ENCODE data around the gene ADAM19.
"Not testable (repeated sequence)": the region's sequence is repeated elsewhere in the genome, so short reads cannot be mapped to it uniquely, and the experiment has no call there.

The ADAM19 gene

GRCh38 chr5:157491471-157491995 lies 84.0 kb downstream of the ADAM19 start:
- DNase-seq (ENCODE audit: low read depth in 2 of 3, low spot score in 2 of 3) = no peak

GRCh38 chr5:157487358-157487757 lies 88.2 kb downstream of the ADAM19 start:
- DNase-seq (ENCODE audit: low read depth in 2 of 3, low spot score in 2 of 3) = no peak

- no peak for DNase-seq (ENCODE audit: low read depth in 2 of 3, low spot score in 2 of 3)
These were observed 88.7 kb downstream of the ADAM19 start for GRCh38 chr5:157486861-157487260.

- DNase-seq (ENCODE audit: low read depth in 2 of 3, low spot score in 2 of 3) = no peak
These were observed 89.3 kb downstream of the ADAM19 start for GRCh38 chr5:157486221-157486681.

- DNase-seq (ENCODE audit: low read depth in 2 of 3, low spot score in 2 of 3) = no peak
These were observed 89.8 kb downstream of the ADAM19 start for GRCh38 chr5:157485811-157486210.

GRCh38 chr5:157485340-157485739 lies 90.2 kb downstream of the ADAM19 start:
- DNase-seq (ENCODE audit: low read depth in 2 of 3, low spot score in 2 of 3) = no peak

GRCh38 chr5:157484768-157485167 lies 90.8 kb downstream of the ADAM19 start:
- DNase-seq (ENCODE audit: low read depth in 2 of 3, low spot score in 2 of 3) = no peak

- DNase-seq (ENCODE audit: low read depth in 2 of 3, low spot score in 2 of 3) = not testable (repeated sequence)
These were observed 92.9 kb downstream of the ADAM19 start for GRCh38 chr5:157482702-157483101.

- no peak for DNase-seq (ENCODE audit: low read depth in 2 of 3, low spot score in 2 of 3)
These were observed 93.9 kb downstream of the ADAM19 start for GRCh38 chr5:157481666-157482065.

- DNase-seq (ENCODE audit: low read depth in 2 of 3, low spot score in 2 of 3) = no peak
These were observed 94.3 kb downstream of the ADAM19 start for GRCh38 chr5:157481265-157481664.

- DNase-seq (ENCODE audit: low read depth in 2 of 3, low spot score in 2 of 3) = no peak
These were observed 95.7 kb downstream of the ADAM19 start for GRCh38 chr5:157479612-157480510.

GRCh38 chr5:157479166-157479565 lies 96.4 kb downstream of the ADAM19 start:
- no peak for DNase-seq (ENCODE audit: low read depth in 2 of 3, low spot score in 2 of 3)

- DNase-seq (ENCODE audit: low read depth in 2 of 3, low spot score in 2 of 3) = no peak
These were observed 96.8 kb downstream of the ADAM19 start for GRCh38 chr5:157478726-157479125.

GRCh38 chr5:157477814-157478494 lies 97.6 kb downstream of the ADAM19 start:
- no peak for DNase-seq (ENCODE audit: low read depth in 2 of 3, low spot score in 2 of 3)

GRCh38 chr5:157476702-157477408 lies 98.7 kb downstream of the ADAM19 start:
- DNase-seq (ENCODE audit: low read depth in 2 of 3, low spot score in 2 of 3) = no peak

GRCh38 chr5:157475432-157475831 lies 100.1 kb downstream of the ADAM19 start:
- no peak for DNase-seq (ENCODE audit: low read depth in 2 of 3, low spot score in 2 of 3)

- no peak for DNase-seq (ENCODE audit: low read depth in 2 of 3, low spot score in 2 of 3)
These were observed 101.9 kb downstream of the ADAM19 start for GRCh38 chr5:157473383-157474320.

- DNase-seq (ENCODE audit: low read depth in 2 of 3, low spot score in 2 of 3) = no peak
These were observed 103.9 kb downstream of the ADAM19 start for GRCh38 chr5:157471709-157472108.

- no peak for DNase-seq (ENCODE audit: low read depth in 2 of 3, low spot score in 2 of 3)
These were observed 104.9 kb downstream of the ADAM19 start for GRCh38 chr5:157470631-157471030.

GRCh38 chr5:157469687-157470086 lies 105.9 kb downstream of the ADAM19 start:
- no peak for DNase-seq (ENCODE audit: low read depth in 2 of 3, low spot score in 2 of 3)

Measured in activated CD8-positive, alpha-beta memory T cell treated with anti-CD3 and anti-CD28 coated beads for 48 hours (primary cell).